NK-92 (cell line): ENCODE measurements around the gene KPRP.

ENCODE experiments used
- DNase-seq: peaks from one replicate; lab custom pipeline; 2025; ENCODE audit not compliant: unreplicated experiment; lab: John Stamatoyannopoulos, UW

Gene KPRP

DNA sequence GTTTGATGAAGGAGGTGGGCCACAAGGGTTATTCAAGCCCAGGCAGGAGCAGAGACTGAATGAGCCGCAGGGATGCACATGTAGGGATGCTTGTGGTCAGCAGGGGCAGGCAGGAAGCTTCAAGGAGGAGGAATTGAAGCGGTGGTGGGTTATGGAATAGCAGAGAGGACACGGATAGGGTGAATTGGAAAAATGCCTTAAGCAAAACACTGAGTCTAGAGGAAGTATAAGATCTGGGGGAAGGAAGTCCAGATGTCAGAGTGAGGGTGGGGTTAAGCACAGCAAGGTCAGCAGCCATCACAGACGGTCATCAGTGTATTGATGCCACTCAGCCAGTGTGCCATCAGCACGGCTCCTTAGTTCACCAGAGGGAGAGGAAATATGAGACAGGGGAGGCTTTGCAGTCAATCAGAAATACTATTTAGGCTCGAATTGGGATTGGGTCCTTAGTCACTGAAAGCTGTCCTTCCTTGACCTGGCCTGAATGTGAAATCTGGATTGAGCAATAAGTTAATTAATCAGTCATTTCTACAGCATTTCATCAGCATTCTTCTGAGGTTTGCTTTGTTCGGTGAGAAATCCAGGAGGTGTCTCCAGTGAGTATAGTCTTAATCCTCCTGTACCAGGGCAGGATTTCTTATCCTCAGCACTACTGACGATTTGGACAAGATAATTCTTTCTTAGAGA, 11.2 kb downstream of the KPRP start:
- no peak for DNase-seq

DNA sequence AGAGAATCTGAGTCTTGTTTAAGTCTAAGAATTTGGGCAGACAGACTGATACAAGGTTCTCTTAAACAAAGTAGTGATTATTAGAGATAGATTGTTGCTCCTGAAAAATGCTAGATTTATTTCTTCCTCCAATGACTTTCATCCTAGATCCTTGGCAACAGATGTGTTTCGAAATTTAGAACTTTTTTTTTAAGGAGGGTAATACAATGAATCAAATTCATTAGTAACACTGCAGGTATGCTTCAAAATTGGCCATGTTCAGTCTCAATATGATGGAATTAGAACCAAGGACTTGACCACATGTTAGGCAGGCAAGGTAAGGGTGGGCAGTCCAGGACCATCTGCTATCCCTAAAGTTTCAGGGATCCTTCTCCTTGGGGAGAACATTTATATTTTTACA, 12.6 kb downstream of the KPRP start:
- no peak for DNase-seq

DNA sequence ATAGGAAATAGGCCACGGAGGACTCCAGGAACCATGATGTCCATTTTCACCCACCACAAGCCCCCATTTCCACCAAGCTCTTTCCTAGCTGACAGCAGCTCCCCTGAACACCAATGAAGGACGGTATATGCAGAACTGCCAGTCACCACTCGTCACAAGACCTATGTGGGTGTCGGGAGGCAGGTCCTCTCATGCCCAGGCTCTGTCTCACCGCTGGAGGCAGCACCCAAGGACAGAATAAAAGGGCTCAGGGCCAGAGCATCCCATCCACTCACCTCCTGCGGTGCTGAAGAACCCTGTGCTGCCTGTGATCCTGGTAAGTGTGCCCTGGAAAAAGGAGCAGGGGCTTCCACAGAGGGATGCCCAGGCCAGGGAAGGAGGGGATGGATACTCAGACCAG, 17.1 kb downstream of the KPRP start, which contains the start of gene LCE1F:
Gene LCE1F, plus strand, starts transcription at position 266 of the 400 bp plus-strand sequence. CDS start 1,232 bp downstream, outside the sequence.
- no peak for DNase-seq

DNA sequence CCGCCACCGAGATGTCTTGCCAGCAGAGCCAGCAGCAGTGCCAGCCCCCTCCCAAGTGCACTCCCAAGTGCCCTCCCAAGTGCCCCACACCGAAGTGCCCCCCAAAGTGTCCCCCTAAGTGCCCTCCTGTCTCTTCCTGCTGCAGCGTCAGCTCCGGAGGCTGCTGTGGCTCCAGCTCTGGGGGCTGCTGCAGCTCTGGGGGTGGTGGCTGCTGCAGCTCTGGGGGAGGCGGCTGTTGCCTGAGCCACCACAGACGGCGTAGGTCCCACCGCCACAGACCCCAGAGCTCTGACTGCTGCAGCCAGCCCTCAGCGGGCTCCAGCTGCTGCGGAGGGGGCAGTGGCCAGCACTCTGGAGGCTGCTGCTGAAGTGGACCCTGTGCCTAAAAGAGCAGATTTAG, 18.5 kb downstream of the KPRP start:
- DNase-seq: no peak

DNA sequence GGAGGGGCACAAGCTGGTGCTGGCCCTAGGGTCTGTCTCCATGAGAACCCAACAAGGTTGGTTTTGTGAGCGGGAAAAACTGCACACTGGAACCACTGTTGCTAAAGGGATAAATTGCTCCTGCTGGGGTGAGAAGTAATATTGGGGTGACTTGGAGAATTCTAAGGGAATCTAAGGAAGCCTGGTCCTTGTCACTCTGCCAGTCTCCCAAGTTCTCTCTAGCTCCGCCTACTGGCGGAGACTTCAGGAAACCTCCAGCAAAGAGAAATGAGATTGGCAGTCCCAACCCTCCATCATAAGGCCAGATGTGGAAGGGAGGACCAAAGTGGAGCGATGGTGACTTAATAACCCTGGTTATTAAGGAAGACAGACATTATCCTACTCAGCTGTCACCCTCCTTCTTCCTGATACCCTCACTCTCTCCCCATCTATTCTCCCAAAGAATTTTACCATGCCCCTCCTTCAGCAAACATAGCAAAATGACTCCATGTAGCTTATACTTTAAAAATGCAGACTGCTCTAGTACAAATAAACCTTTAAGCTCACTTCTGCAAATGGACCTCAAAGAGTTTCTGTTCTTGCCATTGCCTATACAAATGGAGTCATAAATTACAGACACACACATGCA, 19.8 kb downstream of the KPRP start:
- DNase-seq: no peak

DNA sequence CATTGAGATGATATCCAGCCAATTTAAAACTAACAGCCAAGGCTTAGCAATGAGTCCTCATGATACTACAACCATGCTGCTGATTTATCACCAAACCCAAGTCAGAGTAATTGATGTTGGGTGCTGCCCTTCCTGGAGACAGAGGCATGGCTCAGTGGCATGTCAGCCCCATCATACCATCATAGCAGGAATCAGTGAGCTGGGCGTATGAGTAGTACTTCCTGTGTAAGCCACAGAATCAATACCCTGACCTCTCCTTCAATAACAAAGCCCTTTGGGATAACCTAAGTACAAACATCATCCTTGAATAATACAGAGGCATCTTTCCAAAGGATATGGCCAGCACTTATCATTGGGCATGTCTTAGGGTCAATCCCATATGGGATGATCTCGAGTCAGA, 25.3 kb downstream of the KPRP start:
- DNase-seq: no peak

DNA sequence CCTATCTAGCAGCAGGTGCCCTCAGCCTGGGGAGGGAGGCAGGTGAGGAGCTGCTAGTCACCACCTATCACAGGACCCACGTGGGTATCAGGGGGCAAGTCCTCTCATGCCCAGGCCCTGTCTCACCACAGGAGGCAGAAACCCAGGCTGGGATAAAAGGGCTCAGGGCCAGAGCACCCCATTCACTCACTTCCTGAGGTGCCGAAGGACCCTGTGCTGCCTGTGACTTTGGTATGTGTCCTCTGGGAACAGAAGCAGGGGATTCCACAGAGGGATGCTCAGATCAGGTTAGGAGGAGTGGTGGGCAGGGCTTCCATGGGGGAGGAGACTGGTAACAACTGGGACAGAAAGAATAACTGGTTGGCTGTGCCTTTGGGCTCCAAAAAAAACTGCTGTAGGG, 28.3 kb downstream of the KPRP start, which contains the start of gene LCE1E:
Gene LCE1E, plus strand, starts transcription at position 181 of the 400 bp plus-strand sequence. CDS start 1,043 bp downstream, outside the sequence.
- DNase-seq: no peak

DNA sequence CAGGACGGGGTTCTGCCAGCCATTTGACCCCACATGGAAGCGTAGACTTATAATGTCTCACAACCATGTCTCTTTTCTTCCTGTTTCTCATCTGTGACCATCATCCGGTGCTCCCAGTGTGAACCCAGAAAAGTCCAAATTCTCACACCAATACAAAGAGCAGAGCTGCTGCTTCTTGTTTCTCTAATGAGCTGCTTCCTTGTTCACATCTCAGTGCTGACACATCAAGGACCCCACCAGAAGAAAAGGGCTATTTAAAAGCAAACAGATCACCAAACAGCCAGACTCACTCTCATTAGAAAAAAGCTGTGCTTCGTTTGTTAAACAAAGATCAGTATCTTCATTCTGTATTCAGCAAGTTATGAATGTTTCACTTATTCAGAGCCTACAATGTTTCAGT, 37.9 kb downstream of the KPRP start:
- no peak for DNase-seq

DNA sequence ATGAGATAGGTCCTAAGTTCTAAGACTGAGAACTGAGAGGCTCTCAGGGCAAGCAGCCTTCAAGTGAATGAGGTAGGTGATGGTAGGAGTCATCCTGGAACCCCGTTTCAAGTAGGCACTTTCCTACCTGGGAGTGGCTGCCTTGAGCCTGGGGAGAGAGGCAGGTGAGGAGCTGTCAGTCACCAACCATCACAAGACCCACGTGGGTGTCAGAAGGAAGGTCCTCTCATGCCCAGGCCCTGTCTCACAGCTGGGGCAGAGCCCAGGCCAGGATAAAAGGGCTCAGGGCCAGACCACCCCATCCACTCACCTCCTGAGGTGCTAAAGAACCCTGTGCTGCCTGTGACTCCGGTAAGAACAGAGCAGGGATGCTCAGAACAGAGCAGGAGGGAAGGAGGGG, 38.6 kb downstream of the KPRP start, which contains the start of gene LCE1D:
Gene LCE1D, plus strand, starts transcription at position 301 of the 400 bp plus-strand sequence. CDS start 1,074 bp downstream, outside the sequence.
- no peak for DNase-seq

DNA sequence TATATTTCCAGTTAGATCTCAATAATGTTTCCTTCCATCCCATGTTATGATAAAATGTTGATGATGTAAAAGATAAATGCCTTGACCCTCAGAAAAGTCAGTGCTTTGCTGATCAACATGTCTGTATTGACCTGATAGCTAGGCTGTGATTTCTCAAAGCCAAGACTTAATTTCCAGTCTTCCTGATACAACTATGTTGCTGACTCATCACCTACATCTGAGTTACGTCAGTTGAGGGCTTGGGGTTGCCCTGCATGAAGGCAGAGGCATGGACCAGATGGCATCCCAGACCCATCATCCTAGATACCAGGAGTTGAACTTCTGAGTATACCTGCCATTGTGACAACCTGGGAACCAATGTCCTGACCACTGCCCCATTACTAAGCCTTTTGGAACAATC, 43.5 kb downstream of the KPRP start:
- DNase-seq: no peak

DNA sequence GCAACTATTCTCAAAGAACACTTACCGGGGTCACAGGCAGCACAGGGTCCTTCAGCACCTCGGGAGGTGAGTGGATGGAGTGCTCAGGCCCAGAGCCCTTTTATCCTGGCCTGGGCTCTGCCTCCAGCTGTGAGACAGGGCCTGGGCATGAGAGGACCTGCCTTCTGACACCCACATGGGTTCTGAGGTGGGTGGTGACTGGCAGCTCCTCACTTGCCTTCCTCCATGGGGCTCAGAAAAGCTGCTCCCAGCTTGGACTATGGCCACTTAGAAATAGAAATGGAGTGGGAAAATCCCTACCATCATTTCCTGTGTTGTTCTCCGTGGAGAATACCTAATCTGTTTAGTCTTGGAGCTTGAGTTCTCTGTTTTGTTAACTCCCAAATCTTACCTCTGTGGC, 48.8 kb downstream of the KPRP start, which contains the start of gene LCE1C:
Gene LCE1C, minus strand, starts transcription at position 76 of the 400 bp plus-strand sequence. CDS start 1,173 bp downstream, outside the sequence.
- DNase-seq: no peak

DNA sequence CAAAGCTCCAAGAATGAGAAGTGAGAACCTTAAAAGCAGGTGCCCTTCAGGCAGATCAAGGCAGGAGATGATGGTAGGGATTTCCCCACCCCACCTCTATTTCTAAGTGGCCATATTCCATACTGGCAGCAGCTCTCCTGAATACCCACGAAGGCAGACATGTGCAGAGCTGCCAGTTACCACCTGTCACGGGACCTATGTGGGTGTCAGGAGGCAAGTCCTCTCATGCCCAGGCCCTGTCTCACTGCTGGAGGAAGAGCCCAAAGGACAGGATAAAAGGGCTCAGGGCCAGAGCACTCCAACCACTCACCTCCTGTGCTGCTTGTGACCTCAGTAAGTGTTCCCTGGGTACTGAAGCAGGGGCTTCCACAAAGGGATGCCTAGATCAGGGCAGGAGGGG, 53.2 kb downstream of the KPRP start:
- no peak for DNase-seq
